HG03378 (cell line): ENCODE results near the gene TMEM266.
"Not testable (repeated sequence)": the region's sequence is repeated elsewhere in the genome, so short reads cannot be mapped to it uniquely, and the experiment has no call there.

ENCODE experiments used
- ATAC-seq: cut with Tn5 transposase; IDR thresholded peaks from one replicate; pipeline ENCODE4 v1.9.1; 2021; ENCODE audit warnings: mild to moderate bottlenecking, moderate library complexity; ENCODE audit not compliant: unreplicated experiment

Gene TMEM266, protein sequence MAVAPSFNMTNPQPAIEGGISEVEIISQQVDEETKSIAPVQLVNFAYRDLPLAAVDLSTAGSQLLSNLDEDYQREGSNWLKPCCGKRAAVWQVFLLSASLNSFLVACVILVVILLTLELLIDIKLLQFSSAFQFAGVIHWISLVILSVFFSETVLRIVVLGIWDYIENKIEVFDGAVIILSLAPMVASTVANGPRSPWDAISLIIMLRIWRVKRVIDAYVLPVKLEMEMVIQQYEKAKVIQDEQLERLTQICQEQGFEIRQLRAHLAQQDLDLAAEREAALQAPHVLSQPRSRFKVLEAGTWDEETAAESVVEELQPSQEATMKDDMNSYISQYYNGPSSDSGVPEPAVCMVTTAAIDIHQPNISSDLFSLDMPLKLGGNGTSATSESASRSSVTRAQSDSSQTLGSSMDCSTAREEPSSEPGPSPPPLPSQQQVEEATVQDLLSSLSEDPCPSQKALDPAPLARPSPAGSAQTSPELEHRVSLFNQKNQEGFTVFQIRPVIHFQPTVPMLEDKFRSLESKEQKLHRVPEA

DNA sequence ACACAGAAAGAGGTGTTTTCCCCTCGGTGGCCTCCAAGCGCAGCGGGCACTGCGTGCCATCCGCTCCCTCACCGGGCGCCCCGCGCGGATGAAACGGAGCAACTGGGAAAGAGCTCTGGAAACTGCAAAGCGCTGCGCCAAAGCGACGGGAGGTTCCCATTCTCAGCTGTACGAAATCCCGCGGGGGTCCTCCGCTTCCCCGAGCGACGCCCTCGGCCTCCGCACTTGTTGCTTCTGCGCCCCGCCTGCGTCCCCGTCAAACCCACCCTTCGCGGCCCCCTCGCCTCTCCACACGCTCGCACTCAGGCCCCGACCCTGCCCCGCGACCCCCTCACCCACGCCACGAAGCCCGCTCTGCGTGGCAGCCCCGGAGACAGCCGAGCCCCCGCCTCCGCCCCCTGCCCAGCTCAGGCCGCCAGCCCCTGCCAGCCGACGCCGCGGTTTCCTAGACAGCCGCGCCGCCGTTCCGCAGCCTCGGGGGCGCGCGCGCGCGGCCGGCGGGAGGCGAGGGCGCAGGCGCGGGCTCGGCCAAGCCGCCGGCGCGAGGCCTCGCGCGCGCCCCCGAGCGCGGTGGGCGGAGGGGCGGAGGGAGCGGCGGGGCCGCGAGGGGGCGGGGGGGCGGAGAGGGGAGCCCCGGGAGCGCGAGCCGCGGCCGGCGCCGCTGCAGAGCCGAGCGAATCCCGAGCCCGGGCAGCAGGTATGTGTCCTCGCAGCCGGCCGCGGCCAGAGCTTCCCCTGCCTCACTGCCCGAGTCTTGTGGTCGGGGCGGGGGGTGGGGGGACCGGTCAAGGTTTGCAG is at the start of gene TMEM266:
Gene TMEM266, plus strand, starts transcription at position 666 of the 798 bp plus-strand sequence. CDS start 74,279 bp downstream, outside the sequence.
- no peak for ATAC-seq

DNA sequence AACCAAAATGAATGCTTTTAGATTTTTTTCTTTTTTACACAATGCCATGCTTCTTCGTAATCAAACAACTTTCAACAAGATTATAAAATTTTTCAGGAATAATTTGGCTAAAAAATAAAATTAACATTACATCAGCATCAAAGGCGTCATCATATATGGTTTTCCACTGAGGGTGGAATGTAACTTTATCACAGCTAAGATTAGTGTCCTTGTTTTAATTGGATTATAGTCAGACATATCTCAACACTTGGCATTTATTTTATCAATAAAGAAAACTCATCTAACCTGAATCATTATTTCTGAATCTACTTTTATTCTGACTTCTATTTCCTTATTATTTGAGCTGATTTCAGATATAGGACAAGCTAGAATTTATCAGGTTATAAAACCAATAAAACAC is 49.2 kb upstream of the TMEM266 start:
- no peak for ATAC-seq

DNA sequence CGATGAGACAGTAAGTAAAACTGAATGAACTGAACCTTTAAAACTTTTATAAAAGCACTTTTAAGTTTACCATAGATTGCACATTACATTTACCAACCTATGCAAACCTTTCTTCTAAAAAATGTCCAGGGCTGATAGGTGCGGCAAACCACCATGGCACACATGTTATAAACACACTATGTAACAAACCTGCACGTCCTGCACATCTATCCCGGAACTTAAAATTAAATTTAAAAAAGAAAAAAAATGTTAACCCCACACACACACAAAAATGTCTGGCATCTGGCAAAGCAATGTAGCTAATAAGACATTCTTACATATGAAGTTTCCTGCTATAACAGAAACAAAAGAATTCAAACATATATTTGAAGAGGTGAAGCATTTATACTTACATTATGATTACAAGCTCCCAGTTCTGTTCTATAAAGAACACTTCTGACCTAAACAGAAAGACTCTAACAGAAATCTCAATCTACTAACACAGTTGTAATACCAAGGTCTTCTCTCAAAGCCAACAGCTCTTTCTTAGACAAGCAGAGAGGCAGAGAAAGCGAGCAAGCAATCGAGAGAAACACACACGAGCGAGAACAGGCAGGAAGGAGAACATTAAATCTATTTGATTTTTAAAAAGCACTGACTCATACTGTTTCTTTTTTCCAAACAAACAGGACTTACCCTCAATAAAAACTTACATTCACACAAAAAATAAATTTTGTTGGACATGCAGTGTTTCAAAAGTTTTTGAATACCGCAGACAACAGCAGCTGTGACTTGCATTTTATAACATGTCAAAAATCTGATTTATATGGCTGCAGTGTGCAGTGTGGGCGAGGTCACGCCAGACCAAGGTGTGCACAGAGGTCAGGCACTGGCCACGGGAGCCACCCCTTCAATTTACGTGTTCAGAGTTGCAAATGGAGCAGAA is 47.9 kb upstream of the TMEM266 start, which contains the start of gene NRG4:
Gene NRG4, minus strand, starts transcription at position 798 of the 925 bp plus-strand sequence. CDS start 1,194 bp downstream, outside the sequence.
- ATAC-seq = no peak

DNA sequence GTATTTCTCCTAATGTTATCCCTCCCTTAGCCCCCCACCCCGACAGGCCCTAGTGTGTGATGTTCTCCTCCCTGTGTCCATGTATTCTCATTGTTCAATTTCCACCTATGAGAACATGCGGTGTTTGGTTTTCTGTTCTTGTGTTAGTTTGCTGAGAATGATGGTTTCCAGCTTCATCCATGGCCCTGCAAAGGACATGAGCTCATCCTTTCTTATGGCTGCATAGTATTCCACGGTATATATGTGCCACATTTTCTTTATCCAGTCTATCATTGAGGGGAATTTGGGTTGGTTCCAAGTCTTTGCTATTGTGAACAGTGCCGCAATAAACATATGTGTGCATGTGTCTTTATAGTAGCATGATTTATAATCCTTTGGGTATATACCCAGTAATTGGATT is 46.3 kb upstream of the TMEM266 start:
- ATAC-seq = not testable (repeated sequence)

DNA sequence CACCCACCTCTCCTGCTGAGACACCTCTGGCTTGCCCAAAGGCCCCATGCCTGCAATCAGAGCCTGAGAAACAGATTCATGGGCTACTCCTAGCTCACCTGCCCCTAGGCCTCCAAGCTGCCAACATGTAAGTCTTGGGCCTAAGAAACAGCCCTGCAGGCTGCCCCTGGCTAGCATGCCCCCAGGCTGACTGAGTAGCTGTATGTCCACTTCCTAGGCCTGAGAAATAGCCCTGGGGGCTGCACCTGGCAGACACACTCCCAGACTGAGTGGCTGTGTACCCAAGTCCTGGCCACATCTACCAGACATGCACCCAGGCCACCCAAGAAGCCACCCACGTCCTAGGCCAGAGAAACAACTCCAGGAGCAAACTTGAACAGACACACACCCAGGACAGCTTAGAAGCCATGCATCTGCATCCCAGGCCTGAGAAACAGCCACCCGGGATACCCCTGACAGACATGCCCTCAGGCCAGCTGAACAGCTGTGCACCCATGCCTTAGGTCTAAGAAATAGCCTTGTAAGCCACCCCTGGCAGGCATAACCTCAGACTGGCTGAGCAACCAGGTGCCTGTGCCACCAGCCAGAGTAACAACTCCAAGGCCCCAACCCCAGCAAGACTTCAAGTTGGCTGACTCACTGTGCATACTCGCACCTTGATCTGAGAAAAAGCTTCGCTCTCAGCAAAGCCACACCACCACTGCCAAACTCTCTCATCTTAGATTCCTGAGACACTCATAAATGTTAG is 35.6 kb upstream of the TMEM266 start:
- ATAC-seq = no peak

DNA sequence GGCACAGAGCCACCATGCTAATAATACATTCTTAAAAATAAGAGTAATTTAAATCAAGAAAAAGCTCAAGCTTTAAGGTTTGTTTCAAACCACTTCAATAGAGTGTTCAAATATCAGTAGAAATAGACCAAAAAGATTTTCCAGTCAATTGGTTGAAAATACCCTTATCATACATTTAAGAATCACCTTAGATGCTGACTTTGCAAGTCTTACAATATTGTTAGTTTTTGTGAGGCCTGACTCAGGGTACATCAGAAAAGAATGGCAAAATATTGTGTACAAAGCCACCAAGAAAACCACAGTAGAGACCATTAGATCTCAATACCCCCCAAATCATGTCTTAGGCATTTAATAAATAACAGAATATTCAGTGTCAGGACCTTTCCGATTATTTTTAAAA is 27.7 kb upstream of the TMEM266 start:
- no peak for ATAC-seq

DNA sequence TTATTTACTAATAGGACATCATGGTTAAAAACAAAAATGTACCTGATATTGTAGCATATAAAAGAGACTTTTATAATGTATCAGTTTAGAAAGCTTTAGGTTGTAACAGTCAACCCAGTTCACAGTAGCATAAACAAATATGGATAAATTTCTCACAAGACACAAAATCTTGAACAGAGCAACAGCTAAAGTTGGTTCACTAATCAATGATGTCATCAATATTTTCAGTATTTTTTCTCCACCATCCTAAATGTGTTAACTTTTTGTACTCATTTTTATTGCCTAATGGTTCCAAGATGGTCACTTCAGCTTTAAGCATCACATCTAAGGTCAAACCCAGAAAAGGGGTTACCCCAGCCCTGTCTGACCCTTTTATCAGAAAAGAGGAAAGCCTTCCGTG is 26.3 kb upstream of the TMEM266 start:
- no peak for ATAC-seq

DNA sequence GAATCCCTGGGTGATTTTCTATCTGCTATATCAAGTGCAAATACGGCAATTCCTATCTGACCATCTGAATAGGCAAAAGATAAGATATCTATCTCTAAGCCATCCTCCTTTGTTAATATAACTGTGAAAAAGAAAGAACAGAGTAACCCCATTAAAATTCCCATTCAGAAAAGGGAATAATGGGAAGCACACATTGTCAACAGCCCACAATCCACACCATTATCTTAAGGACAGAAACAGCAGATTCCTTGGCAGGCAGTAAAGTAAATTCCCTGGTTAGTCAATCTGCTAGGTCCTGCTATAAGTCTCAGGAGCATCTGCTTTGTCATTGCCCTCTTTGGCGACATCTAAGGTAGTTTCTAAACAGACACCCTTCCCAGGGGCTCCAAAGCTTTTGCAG is 25.7 kb upstream of the TMEM266 start:
- no peak for ATAC-seq

DNA sequence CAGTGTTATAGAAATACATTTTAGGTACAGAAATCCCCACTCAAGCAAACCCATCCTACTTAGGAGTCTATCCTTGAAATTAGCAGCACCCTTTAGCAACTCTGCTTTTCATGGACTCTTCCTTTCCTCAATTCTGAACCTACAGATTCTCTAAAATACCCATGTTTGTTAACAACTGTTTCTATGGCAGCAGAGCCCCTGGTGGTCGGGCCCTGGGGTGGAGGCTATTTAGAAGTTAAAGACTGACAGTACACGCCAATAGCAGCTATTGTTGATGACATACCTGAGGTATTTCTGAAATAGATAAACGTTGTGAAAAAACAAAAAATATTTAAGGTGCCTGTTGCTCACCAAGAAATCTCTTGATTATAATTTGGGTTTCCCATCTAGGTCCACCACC is 24.2 kb upstream of the TMEM266 start:
- no peak for ATAC-seq

DNA sequence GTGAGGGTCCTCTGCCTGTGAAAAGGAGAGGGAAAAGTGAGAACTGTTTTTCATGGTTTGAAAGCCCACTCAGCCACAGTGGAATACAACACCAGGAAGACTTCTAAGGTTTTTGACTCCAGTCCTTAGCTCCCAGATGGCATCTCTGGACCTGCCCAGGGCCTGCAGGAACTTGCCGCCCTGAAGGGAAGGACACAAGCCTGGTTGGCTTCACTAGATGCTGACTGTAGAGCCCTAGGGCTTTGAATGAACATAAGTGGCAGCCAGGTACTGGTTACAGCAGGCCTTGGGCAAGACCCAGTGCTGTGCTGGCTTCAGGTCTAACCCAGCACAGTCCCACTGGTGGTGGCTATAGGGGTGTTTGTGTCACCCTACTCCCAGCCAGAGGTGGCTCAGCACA is 21.3 kb upstream of the TMEM266 start:
- ATAC-seq = no peak

DNA sequence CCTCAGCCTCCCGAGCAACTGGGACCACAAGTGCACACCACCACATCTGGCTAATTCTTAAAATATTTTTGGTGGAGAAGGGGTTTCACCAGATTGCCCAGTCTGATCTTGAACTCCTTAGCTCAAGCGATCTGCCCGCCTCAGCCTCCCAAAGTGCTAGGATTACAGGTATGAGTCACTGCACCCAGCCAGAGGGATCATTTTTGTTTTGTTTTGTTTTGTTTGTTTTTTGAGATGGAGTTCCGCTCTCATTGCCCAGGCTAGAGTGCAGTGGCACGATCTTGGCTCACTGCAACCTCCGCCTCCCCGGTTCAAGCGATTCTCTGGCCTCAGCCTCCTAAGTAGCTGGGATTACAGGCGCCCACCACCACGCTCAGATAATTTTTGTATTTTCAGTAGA is 5.6 kb upstream of the TMEM266 start:
- ATAC-seq = not testable (repeated sequence)

DNA sequence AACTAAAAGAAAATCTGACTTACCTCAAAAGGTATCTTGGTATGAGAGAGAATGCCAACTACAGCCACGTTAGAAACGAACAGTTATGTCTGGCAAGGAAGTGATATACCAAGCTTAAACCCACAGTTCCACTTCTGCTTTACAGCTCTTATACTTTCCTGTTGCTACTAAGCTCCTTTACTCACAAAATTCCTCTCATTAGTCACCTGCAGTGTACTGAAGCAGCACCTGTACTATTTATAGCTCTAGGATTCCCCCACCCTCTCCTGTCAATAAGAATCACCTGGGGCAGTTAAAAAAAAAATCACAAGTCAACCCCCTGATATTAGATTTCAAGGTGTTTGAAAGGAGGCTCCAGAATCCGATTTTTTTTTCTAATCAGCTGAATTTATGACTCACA is 2.9 kb upstream of the TMEM266 start:
- ATAC-seq = peak; percentile 69

DNA sequence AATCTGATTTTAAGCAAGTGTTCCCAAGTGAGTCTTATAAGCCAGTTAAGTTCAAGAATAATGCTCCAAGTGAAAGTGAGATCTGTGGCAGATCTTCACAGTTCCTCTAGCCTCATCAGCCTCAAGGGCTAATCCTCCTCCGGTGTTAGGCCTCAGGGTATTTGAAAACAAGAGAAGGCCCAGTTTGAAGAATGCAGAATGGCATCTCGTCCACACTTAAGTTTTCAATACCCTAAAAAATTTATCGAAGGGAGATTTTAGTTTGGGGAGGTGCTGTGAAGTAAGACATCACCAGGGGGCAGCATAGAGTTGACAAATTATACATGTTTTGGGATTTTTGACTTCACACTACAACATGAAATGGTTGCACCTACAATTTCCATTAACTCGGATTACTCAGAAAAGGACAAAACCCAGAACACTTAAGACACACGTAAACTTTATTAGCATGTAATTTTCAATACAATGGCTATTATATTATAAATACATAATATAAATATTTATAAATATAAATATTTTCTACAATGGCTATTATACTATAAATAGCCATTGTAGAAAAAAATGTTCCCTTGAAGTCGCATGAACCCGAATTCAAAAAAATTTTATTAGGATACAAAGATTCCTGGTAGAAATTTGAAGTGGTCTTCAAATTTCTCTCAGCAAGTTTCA is 2.3 kb upstream of the TMEM266 start:
- ATAC-seq = peak; percentile 23

DNA sequence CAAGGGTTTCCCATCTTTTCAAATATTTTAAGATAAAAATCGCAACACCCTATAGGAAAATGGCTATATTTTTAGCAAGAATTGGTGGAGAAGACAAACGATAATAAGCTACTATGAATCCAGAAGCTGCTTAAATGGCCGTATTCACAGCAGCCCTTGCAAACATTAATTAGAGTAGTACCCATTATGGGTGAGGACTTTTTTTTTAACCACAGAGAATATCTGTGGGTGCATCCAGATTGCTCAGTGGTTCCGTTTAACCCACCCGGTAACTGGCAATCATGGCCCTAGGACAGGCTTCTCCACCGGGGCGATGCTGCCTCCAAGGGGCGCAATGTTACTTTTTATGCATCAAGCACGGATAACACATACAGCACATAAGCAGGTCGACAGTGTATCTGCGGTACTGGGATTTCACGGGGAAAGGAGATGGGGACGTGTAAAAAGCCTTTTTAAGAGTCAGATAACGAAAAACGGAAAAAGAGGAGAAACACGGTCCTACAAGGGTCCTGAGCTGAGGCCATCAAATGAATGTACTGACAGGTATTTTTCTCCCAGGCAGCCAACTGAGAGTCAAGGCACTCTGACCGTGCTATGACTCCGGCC is 968 bp upstream of the TMEM266 start:
- no peak for ATAC-seq

DNA sequence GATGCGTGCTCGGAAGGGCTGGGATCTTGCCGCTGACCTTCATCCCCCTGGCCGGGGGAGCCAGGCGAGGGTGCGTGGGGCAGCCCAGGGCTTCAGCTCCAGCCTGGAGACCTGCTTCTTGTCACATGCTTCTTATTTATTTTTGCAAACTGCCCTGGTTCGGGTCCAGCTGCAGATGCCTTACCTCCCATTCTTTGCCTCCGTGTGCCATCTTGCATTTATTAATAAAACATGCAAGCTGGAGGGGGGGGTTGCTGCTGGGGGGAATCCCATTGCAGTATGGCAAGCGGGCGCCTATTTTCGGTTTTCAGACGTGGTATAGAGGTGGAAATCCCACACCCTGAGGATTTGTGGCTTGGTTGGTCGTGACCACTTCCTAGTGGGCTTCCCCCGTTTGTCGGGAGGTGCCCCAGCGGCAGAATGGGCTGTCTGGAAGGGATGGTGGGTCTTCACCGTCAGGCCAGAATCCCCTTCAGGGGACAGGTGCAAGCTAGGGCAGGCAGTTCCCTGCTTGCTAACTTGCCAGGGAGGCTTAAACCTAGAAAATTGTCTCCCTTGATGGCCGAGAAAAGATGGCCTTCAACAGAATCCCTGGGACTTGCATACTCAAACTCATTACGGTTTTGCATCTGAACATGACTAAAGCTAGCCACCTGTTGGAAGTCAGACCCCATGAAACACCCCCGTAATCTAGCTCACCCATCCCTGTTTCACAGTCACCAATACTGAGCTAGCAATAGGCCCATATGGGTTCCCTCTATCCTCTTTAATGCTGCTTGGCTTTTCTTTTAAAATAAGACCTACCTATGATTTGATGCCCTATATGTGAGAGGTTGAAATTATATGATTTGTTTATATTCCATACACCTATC is 569 bp downstream of the TMEM266 start:
- no peak for ATAC-seq

DNA sequence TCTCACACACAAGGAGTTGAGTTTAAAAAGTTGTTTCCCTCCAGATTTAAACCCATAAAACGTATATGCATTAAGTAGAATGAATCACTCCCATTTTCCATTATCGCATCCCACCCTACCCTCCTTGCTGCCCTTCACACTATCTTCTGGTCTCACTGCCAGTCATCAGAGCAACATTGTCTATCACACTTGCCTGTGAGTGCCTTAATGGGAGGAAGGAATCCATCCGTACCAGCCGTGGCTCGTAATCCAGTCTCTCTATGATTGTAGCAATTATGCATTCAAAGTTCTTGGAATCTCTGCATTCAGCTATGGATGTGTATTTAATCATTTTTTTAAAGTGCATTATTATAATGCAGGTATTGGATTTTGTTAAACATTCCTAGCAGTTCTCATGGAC is 1.9 kb downstream of the TMEM266 start:
- no peak for ATAC-seq

DNA sequence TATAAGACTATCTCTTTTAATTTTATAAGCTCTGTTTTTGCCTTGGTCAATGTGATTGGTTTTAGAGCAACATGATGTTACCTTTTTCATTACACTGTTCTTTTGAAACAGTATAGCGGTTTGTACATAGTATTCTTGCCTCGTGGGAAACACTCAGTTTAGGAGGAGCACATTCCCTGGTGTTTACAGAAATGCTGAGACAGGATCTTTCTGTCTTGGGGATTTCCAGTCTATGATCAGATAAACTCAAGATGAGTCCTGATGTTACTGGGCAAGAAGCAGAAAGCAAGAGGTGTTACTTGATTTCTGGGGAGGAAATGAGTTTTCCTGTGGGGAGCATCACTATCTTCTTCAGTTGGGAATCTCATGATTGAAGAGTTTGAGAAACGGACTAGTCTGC is 2.5 kb downstream of the TMEM266 start:
- ATAC-seq = no peak

DNA sequence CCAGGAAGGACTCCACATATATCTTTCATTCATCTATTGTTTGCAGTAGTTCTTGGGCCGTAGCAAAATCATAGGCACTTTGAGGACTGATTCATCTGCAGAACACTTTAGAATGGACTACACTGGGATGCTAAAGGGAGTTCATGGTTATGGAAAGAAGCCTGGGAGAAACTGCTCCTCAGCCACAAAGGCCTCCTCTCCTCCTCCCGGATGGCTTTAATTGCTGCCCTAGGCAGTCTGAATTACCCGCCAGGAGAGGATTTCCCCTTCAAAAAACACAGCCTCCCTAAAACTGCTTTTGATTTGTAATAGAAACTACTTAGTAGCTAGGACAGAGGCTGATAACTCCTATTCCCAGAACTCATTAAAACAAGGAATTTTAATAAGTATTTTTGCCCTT is 4.6 kb downstream of the TMEM266 start:
- no peak for ATAC-seq
